ENCODE measurements around the gene PARD6A. TPM values are rescaled to one million over a fixed set of nuclear protein-coding genes. Genes with fewer than 3 reads are reported as not detected.
A peak's percentile ranks its signal among the peaks of the same experiment; 100 is the strongest.

Gene PARD6A
- total RNA-seq, 2 experiments from 2014 or later = 4.5 to 4.7 TPM

DNA sequence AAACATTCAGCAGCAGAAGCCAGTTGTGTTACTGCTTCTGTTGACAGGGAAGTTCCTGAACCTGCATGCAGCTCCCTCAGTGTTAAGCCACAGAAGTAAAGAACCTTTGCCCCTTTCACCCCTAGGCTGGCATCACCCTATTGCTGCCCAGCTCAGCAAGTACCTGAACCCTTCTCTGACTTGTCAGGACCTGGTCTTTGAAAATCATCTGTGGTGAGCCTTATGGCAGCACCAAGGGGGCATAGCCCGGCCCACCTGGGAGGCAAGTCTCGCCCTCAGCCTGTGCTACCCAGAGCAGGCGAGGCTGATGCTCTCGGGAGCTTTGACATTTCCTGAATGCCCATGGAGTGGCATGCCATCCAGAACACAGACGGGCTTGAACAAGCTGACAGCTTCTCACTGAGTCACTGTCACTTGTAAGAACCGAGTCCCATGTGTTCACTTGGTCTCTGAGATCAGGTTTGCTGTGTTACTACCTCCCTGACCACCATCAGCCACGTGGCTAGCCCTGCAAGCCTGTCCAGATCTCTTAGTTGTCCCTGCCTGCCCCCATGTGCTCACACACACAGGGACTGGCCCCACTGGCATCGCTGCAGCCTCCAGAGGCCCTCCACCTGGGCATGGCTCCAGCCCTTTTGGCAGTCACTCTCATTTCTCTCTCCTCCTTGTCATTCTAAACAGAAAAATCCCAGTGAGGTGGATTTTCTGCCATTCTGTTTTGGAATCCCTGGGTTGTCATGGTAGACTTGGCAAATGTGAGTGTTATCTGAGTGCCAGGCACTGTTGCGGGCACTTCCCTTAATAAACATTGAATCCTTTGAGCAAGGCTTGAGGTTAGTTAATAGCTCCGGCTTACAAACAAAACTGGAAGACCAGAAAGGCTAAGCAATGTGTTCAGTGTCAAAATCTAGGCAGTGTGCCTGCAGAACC is 18.7 kb upstream of the PARD6A start:
- peaks cover 29% of the 10 kb centered on the region for H3K36me3 ChIP-seq (ENCODE audit: insufficient read depth, low read length)
- no peak overlapping the region for H3K27ac Mint-ChIP-seq
- no peaks in the 10 kb centered on the region for H3K27me3 ChIP-seq (ENCODE audit: control insufficient read depth in 1 of 2, insufficient read depth in 2 of 2, low read length in 2 of 2)
- intact Hi-C loops (cut with DNase I, micrococcal nuclease) = no loop called here
- DNase-seq (no peak), ATAC-seq (ENCODE audit: poor library complexity) (no peak)
- H3K27me3 Mint-ChIP-seq = no peaks in the 10 kb centered on the region
- peaks cover 33% of the 10 kb centered on the region for H3K36me3 Mint-ChIP-seq (ENCODE audit: low read depth)
- no peaks in the 10 kb centered on the region for H3K9me3 Mint-ChIP-seq
- H3K4me1 ChIP-seq (ENCODE audit: insufficient read depth, low read length) = peaks cover 31% of the 10 kb centered on the region
- CTCF ChIA-PET = interaction anchor here (1.5 to 7.4 kb wide), 3 partner anchors 94 to 161 kb away, joined by 3 to 65 read pairs (median 49); partner anchors contain the start of gene ATP6V0D1
- H3K27ac ChIP-seq (ENCODE audit: low read depth in 1 of 2, low read length in 2 of 2) = no peak overlapping the region
- POLR2A ChIA-PET = interaction anchor here (0.8 to 5.3 kb wide), 4 partner anchors 79 to 113 kb away, joined by 3 to 90 read pairs (median 39); partner anchors contain the start of genes CTCF and RIPOR1
- H3K9me3 ChIP-seq (ENCODE audit: control insufficient read depth in 1 of 2, insufficient read depth in 1 of 2, low read length in 2 of 2) = no peaks in the 10 kb centered on the region
- TF ChIP-seq, protein P1, sequence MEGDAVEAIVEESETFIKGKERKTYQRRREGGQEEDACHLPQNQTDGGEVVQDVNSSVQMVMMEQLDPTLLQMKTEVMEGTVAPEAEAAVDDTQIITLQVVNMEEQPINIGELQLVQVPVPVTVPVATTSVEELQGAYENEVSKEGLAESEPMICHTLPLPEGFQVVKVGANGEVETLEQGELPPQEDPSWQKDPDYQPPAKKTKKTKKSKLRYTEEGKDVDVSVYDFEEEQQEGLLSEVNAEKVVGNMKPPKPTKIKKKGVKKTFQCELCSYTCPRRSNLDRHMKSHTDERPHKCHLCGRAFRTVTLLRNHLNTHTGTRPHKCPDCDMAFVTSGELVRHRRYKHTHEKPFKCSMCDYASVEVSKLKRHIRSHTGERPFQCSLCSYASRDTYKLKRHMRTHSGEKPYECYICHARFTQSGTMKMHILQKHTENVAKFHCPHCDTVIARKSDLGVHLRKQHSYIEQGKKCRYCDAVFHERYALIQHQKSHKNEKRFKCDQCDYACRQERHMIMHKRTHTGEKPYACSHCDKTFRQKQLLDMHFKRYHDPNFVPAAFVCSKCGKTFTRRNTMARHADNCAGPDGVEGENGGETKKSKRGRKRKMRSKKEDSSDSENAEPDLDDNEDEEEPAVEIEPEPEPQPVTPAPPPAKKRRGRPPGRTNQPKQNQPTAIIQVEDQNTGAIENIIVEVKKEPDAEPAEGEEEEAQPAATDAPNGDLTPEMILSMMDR (IDR thresholded peaks at IDR 0.05) = no peak
- no peak overlapping the region for H3K4me3 Mint-ChIP-seq
- no peak overlapping the region for H3K4me3 ChIP-seq (ENCODE audit: low read length)
- no peaks in the 10 kb centered on the region for H3K4me1 Mint-ChIP-seq (ENCODE audit: low read depth)

DNA sequence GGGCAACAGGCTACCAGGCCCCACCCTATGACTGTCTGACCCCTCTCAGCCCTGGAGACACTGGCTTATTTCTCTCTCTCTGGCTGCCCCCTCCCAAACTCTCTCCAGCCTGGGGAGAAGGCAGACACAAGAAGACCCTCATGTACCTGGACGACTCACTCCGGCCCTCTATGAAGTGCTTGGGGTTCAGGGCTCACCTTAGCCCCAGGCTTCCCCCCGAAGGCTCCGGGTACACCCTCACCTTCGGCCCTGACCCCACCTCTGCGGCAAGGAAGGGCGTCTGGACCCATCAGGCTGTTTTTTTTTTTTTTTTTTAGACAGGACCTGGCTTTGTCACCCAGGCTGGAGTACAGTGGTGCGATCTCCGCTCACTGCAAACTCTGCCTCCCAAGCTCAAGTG is 16.7 kb upstream of the PARD6A start:
- H3K27ac ChIP-seq (ENCODE audit: low read depth in 1 of 2, low read length in 2 of 2) = peak overlapping the region in 1 of 2 donors; percentile 83
- no peaks in the 10 kb centered on the region for H3K9me3 ChIP-seq (ENCODE audit: control insufficient read depth in 1 of 2, insufficient read depth in 1 of 2, low read length in 2 of 2)
- Mint-ChIP-seq H3K4me1 (ENCODE audit: low read depth) (no peaks in the 10 kb centered on the region), H3K9me3 (no peaks in the 10 kb centered on the region), H3K36me3 (ENCODE audit: low read depth) (peaks cover 23% of the 10 kb centered on the region), H3K4me3 (peak overlapping the region; percentile 79), H3K27me3 (no peaks in the 10 kb centered on the region), H3K27ac (peak overlapping the region; percentile 79)
- intact Hi-C loops (cut with DNase I, micrococcal nuclease) = loop anchor here (1.0 kb wide), 5 partner anchors 23 to 123 kb away; partner anchors contain the start of gene CTCF (in 1 of the 2)
- H3K4me3 ChIP-seq (ENCODE audit: low read length) = no peak overlapping the region
- peaks cover 36% of the 10 kb centered on the region for H3K4me1 ChIP-seq (ENCODE audit: insufficient read depth, low read length)
- ATAC-seq (ENCODE audit: poor library complexity) (no peak), DNase-seq (peak in 1 of 14 experiments; percentile 32)
- ChIA-PET CTCF (interaction anchor here (0.6 to 7.4 kb wide), 10 partner anchors 24 to 1190 kb away, joined by 3 to 65 read pairs (median 7); partner anchors contain the start of gene CTCF), POLR2A (interaction anchor here (1.3 to 5.8 kb wide), 7 partner anchors 15 to 436 kb away, joined by 3 to 90 read pairs (median 24); partner anchors contain the start of genes ACD and CTCF)
- TF ChIP-seq, protein P1 (IDR thresholded peaks at IDR 0.05) = no peak
- peaks cover 28% of the 10 kb centered on the region for H3K36me3 ChIP-seq (ENCODE audit: insufficient read depth, low read length)
- H3K27me3 ChIP-seq (ENCODE audit: control insufficient read depth in 1 of 2, insufficient read depth in 2 of 2, low read length in 2 of 2) = no peaks in the 10 kb centered on the region

GRCh38 chr16:67645397-67646121 is 15.2 kb upstream of the PARD6A start:
- peak overlapping the region; percentile 73 to 83 for H3K27ac ChIP-seq (ENCODE audit: low read depth in 1 of 2, low read length in 2 of 2)
- no peaks in the 10 kb centered on the region for H3K27me3 ChIP-seq (ENCODE audit: control insufficient read depth in 1 of 2, insufficient read depth in 2 of 2, low read length in 2 of 2)
- peaks cover 39% of the 10 kb centered on the region for H3K4me1 ChIP-seq (ENCODE audit: insufficient read depth, low read length)
- ATAC-seq (ENCODE audit: poor library complexity) (peak; percentile 15), DNase-seq (peak in 5 of 14 experiments; percentile 14 to 56 (median 45))
- Mint-ChIP-seq H3K4me1 (ENCODE audit: low read depth) (peaks cover 8% of the 10 kb centered on the region), H3K36me3 (ENCODE audit: low read depth) (peaks cover 34% of the 10 kb centered on the region), H3K9me3 (no peaks in the 10 kb centered on the region), H3K27ac (peak overlapping the region; percentile 87), H3K4me3 (peak overlapping the region; percentile 87), H3K27me3 (no peaks in the 10 kb centered on the region)
- ChIA-PET CTCF (interaction anchor here (0.6 to 7.4 kb wide), 16 partner anchors 13 to 140 kb away, joined by 3 to 65 read pairs (median 6); partner anchors contain the start of genes CTCF and RIPOR1), POLR2A (interaction anchor here (0.5 to 5.8 kb wide), 23 partner anchors 11 to 338 kb away, joined by 3 to 90 read pairs (median 4); partner anchors contain the start of genes ACD, ATP6V0D1, C16orf86 and CTCF)
- TF ChIP-seq, protein P1 (IDR thresholded peaks at IDR 0.05) = no peak
- intact Hi-C loops (cut with DNase I, micrococcal nuclease) = loop anchor here in 1 of 2 experiments (1.0 kb wide), 1 partner anchor 124 kb away; no protein-coding TSS in a partner anchor
- H3K9me3 ChIP-seq (ENCODE audit: control insufficient read depth in 1 of 2, insufficient read depth in 1 of 2, low read length in 2 of 2) = no peaks in the 10 kb centered on the region
- peak overlapping the region; percentile 65 for H3K4me3 ChIP-seq (ENCODE audit: low read length)
- peaks cover 40% of the 10 kb centered on the region for H3K36me3 ChIP-seq (ENCODE audit: insufficient read depth, low read length)

All from CD4-positive, alpha-beta T cell (primary cell).